NCI-H524 treated with DMSO at 0.1 percent for 48 hours (cell line): Measurements from ENCODE around the gene MAP1LC3C.
A peak's percentile ranks its signal among the peaks of the same experiment; 100 is the strongest.

Experiments
- DNase-seq: peaks from one replicate; lab custom pipeline; 2025; lab: John Stamatoyannopoulos, UW

MAP1LC3C gene

GRCh38 chr1:241999026-241999425 is at the start of gene MAP1LC3C:
MAP1LC3C (minus strand) TSS chr1:241999098; CDS start chr1:241999008, 90 bp downstream.
- DNase-seq: no peak

DNA sequence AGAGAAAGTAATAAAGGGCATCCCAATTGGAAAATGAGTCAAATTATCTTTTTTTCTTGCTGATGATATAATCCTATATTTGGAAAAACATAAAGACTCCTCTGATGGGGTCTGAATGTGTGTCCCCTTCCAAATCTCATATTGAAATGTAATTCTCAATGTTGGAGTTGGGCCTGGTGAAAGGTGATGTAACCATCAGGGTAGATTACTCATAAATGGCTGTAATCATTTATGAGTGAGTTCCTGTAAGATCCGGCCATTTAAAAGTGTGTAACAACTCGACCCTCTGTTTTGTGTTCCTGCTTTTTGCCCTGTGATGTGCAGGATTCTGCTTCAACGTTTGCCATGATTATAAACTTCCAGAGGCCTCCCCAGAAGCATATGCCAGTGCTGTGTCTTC is 44.3 kb upstream of the MAP1LC3C start:
- DNase-seq: no peak

- no peak for DNase-seq
These were observed 35.5 kb upstream of the MAP1LC3C start for GRCh38 chr1:242034392-242034791.

DNA sequence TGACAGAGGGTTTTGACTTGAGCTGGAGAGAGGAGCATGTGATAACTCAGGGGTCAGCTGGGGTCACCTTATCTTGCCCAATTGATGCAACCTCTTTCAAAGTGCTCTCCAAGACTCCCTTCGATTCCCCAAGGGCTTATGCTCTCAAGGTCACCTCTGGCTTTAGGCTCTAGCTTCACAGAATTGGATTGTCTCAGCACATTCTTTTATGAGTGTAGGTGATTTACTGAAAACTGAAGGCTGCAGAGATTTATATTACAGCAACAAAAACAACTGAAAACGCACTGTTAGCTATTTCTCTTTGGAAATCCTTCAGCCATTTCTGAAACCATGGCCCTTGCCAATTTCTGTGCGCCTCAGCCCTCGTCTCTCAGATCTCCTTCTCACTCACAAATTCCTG is 34.5 kb upstream of the MAP1LC3C start:
- DNase-seq: no peak

DNA sequence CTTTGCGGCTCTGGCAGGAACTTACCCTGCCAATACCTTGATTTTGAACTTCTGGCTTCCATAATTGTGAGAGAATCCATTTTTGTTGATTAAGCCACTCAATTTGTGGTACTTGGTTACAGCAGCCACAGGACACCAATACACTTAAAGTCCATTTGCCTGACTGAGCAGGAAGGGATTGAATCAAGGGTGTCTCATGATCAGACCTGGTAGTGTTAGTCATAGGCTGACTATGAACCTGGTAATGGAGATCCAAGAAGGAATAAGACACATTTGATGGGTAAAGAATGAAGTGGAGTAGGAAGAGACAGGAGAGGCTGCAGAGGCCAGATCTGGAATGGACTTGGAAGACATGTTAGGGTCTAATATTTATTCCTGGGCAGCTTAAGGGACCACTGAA is 31.2 kb upstream of the MAP1LC3C start:
- DNase-seq: no peak

DNA sequence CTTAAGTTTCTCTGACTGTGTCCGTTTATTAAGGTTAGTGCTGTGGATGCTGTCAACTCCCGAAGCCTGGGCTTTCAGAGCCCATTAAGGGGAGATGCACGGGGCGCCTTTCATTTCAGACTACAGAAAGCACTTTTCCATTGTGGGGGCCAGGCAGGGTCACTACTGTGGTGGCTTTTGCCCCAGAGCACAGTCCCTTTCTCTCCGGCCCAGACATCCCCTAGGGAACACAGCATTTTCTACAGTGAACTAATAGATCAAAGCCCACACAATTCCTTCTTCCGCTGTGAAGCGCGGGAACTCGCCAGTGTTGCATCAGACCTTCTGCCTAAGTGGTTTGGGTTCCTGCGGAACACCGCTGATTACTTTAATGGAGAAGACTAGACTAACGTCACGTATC is 26.8 kb upstream of the MAP1LC3C start:
- no peak for DNase-seq

DNA sequence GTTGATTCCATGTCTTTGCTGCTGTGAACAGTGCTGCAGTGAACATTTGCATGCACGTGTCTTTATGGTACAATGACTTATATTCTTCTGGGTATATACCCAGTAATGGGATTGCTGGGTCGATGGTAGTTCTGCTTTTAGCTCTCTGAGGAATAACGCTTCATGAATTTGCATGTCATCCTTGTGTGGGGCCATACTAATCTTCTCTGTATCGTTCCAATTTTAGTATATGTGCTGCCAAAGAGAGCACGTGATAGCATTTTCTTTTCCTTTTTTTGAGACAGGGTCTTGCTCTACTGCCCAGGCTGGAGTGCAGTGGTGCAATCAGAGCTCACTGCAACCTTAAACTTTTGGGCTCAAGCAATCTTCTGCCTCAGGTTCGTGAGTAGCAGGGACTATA is 24.9 kb upstream of the MAP1LC3C start:
- no peak for DNase-seq

- no peak for DNase-seq
These were observed 20.1 kb upstream of the MAP1LC3C start for GRCh38 chr1:242019018-242019417.

- DNase-seq: no peak
These were observed 18.8 kb upstream of the MAP1LC3C start for GRCh38 chr1:242017580-242018233.

GRCh38 chr1:242016479-242016878 is 17.6 kb upstream of the MAP1LC3C start:
- no peak for DNase-seq

DNA sequence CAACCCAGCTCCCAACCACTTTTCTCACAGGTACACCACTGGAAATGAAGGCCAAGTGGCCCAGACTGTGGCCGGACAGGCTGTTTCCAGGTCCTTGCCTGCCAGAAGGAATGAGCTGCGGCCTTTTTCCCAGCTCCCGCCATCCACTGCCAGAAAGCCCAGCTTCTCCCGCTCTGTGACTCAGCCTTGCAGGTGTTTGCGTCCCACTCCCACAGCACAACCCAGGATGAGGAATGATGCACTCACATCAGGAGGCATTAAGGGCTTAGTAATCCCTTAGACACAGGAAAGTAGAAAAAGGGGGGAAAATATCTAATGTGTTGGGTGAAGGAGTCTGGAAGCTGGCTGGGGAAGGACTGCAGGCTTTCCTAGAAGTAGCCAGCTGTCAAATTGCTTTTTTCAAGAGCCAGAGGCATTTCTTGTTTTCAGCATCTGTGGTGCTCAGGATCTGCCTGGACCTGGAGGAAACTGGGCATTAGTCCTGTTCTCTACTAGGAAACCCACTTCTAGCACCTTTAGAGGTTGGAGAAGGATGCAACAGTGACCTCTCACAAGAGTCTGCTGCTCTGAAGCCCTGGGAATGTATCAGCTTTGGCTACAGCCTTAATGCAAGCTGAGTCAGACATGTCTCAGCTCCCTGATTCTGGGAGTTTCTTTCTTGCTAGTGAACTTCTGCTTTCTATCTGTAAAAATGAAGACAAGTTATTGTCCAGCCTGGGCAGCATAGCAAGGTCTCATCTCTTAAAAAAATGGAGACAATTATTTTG is 13.2 kb upstream of the MAP1LC3C start:
- no peak for DNase-seq

DNA sequence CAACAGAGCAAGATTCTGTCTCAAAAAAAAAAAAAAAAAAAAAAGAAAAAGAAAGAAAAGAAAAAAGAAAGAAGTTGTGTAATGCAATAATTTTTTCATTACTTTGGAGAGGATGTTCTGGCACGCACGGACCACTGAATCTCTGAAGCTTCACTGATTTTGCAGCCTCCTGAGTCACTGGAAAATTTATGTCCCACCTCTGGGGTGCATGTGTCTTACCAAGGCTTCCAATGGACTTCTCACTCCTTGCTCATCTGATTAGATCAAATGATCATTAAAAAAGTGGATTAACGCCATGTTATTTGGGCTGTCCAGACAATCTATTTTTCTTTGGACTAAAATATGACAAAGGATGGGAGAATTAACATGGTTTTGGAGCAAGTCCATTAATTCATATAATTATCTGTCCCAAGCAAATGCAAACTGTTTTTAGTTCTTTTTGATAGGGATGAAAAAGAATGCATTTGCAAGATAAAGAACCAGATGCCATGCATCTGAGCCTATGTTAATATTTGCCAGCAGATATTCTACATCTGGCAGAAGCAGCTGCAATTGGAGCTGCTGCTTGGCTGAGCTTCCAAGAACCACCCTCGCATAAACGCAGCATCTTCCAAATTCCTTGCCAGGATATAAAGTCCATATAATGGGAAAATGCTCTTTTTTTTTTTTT is 10.1 kb upstream of the MAP1LC3C start:
- no peak for DNase-seq

DNA sequence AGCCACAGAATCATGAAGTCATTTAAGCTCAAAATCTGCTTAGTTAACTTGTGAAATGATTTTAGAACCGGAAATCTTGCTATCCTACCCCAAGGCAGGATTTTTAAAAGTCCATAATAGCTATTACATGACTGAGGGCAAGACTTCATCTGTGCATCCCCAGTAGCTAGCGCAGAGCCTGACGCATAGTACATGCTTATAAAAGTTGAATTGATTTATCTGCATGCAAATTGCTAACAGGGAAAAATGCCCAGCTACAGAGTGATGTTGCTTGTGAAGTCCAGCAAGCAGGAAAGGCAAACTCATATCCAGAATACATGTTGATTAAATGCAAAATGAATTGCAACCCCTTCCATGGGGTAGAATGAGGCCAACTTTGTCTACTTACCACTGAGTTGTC is 8.1 kb upstream of the MAP1LC3C start:
- DNase-seq: no peak

GRCh38 chr1:242005866-242006535 is 7.1 kb upstream of the MAP1LC3C start:
- DNase-seq: no peak

DNA sequence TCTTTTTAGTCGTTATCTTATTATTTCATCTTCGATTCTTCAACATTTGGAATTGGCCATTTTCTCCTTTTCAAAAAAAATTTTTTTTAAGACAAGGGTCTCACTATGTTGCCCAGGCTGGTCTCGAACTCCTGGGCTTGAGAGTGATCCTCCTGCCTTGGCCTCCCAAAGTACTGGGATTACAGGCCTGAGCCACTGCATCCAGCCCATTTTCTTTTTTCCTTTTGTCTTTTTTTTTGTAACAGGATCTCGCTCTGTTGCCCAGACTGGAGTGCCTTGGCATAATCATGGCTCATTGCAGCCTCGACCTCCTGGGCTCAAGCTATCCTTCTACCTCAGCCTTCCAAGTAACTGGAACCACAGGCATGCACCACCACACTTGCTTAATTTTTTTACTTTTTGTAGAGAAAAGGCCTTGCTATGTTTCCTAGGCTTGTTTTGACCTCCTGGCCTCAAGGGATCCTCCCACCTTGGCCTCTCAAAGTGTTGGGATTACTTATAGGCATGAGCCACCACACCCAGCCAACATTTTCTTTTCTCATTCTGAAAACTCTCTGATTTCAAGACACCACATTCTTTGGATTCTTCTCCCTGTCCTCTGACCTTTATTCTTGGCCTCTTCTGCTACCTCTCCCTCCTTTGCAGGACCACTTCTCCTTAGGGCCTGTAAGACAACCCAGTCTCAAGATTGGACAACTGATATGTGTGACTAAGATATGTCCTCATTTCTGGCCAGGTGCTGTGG is 6.0 kb upstream of the MAP1LC3C start:
- DNase-seq: no peak

DNA sequence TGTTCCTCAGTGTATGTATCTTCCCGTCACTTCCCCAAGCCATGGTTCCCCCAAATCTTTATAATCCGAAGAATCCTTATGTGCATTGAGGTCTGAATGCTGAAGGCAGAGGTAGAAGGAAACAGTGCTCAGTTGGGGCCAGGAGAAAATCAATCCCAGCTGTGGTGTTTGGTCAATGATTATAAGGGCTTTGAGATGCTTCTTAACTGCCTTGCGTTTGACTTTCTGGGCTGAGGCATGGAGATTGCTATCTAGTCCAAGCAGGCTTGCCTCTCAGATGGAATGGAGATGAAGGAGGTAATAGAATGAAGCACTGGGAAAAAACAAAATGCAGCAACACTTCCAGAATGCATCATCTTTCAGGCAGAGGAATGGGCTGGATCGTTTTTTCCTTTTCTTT is 3.6 kb upstream of the MAP1LC3C start:
- no peak for DNase-seq

DNA sequence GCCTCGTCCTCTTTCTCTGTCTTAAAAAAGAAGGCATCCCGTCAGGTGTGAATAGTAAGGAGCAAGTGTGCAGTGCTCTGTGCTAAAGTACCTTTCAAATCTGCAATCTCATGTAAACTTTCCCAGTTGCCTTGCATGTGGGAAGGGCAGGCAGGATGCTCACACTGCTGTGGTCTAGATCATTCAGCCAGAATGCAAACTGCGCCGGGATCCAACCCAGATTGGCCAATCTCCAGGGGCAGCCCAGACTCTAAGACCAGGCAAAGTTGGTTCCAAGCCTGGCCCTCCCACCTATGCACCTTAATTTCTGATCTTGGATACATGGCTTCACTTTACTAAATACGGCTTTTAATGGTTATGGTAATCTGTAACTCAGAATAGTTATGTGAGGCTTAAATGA is 3.2 kb upstream of the MAP1LC3C start:
- no peak for DNase-seq

DNA sequence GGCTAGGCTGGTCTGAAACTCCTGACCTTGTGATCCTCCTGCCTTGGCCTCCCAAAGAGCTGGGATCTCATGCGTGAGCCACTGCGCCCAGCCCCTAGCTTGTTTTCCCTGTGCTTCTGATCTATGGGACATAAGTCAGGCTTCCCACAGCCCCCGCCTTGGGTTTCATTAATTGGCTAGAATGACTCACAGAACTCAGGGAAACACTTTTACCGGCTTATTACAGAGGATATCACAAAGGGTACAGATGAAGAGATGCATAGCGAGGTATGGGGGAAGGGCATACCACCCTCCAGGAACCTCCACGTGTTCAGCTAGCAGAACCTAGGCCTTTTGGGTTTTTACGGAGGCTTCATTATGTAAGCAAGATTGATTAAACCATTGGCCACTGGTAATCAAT is 1.5 kb upstream of the MAP1LC3C start:
- DNase-seq: no peak

DNA sequence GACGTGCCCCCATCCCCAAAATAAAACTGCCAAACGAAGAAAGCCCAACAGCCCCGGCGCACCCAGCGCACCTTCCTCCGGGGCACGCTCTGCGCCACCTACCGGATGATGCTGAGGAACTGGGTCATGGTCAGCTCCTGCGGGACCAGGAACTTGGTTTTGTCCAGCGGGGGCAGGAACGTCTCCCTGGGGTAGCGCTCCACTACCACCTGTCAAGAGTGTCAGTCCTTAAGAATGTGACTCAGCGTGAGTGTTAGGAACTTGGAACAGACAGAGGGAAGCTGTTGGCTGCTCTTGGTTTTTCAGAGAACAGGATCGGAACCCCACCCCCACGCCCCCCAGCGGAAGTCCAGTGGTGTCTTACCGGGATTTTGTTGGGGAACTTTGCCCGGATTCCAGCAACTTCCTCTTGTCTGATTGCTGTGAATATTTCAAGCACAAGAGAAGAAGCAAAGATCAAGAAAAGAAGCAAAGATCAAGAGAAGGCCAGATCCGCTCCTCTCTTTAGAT is 431 bp downstream of the MAP1LC3C start:
- DNase-seq: peak; percentile 3

DNA sequence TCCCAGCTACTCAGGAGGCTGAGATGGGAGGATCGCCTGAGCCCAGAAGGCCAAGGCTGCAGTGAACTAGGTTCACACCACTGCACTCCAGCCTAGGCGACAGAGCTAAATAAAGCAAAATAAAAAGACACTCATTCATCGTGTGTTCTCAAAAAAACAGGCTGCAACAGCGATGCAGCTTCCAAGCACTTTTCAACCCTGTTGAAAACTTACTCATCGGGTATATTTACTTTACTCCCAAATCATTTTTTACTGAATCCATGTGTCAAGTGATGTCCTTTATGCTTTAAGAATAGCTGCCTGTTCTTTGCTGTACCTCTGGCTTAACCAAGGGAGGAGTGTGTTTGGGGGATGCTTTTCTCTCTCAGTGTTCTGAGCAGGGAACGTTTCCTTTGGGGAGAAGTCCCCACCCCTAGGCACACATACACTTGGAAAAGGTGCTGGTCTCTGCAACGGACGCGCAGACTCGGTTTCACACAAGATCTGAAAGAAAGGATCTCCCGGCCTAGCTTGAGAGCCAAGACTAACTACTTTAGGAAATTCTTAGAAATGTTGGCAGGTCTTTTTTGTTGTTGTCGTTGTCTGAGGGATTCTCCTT is 1.4 kb downstream of the MAP1LC3C start:
- no peak for DNase-seq

- DNase-seq: no peak
These were observed 4.7 kb downstream of the MAP1LC3C start for GRCh38 chr1:241994171-241994570.
